Stimulated activated CD4-positive, alpha-beta T cell treated with anti-CD3 and anti-CD28 coated beads, Interleukin-2, amount 100 ng/mL, for 24 hours (primary cell): ENCODE data around the gene DIPK1B.

Experiments used
- DNase-seq, 2 donors: peaks; one replicate each; pipeline ENCODE4 v3.0.0-alpha.2; 2020

DIPK1B gene

DNA sequence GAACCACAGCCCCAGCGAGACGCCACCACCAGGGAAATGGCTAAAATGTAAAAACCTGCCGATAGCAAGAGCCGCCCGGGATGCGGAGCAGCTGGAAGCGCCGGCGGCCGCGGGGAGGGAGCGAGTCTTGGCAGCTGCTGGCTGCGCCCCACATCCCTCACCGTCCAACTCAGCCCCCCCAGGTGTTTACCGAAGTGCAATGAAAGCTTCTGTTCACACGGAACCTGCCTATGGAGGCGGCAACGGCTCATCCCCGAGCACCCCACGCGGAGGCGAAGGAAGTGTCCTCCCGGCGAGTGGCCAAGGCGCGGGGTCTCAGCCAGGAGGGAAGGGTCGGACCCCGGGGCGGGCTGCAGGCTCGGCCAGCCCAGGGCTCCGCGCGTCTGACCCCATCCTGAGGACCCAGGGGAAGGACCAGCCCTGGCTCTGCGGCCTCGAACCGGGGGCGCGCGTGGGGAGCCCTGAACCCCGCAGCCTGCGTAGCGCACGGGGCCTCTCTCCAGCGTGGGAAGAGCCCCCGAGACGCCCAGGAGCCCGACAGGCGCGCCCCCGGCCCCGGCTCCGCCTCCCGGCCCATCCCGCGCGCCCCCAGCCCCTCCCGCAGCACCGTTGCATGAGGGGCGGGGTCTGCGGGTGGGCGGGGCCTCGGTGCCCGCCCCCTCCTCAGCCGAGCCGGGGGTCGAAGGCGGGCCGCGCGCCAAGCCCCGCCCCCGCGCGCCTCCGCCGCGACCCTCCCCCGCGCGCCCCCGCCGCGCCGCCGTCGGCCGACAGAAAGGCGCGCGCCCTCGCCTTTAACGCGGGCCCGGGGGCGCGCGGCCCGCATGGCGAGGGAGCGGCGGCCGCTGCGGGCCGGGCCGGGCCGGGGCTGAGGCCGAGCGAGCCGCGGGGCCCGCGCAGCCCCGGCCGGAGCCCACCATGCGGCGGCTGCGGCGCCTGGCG, at the start of gene DIPK1B:
TSS of gene DIPK1B (plus strand) at position 822 of the 939 bp plus-strand sequence. CDS start at position 916, 94 bp downstream.
- DNase-seq = no peak

DNA sequence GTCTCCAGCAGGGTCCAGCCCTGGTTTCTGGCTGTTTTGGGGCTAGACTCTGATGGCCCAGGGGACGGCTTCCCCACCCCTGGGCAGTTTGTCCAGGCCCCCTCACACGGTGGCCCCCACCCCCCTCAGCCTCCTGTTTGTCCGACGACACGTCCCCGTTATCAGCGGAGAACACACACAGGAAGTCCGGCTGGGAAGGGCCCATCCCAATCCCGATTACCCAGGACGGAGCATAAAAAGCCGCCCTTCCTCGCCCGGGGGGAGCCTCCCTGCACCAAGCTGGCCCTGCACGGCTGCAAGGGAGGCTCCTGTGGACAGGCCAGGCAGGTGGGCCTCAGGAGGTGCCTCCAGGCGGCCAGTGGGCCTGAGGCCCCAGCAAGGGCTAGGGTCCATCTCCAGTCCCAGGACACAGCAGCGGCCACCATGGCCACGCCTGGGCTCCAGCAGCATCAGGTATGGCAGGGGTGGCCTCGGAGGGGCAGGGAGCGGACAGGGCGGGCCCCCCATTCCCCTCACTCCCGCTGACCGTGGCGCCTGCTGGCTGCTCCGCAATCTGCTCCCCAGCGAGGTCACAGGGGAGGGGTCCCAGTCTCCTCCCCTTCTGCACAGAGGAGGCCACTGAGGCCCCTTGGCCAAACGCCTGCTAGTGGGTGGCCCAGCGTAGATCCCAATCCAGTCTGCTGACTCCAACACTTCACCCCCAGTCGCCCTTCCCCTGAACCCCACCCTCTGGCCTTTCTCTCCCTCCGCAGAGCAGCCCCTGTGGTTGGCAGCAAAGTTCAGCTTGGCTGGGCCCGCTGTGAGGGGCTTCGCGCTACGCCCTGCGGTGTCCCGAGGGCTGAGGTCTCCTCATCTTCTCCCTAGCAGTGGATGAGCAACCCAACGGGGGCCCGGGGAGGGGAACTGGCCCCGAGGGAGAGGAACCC, 49.5 kb upstream of the DIPK1B start, which contains the start of gene EGFL7:
TSS of gene EGFL7 (plus strand) at position 261 of the 926 bp plus-strand sequence. CDS start 5,367 bp downstream, outside the sequence.
- DNase-seq = no peak

DNA sequence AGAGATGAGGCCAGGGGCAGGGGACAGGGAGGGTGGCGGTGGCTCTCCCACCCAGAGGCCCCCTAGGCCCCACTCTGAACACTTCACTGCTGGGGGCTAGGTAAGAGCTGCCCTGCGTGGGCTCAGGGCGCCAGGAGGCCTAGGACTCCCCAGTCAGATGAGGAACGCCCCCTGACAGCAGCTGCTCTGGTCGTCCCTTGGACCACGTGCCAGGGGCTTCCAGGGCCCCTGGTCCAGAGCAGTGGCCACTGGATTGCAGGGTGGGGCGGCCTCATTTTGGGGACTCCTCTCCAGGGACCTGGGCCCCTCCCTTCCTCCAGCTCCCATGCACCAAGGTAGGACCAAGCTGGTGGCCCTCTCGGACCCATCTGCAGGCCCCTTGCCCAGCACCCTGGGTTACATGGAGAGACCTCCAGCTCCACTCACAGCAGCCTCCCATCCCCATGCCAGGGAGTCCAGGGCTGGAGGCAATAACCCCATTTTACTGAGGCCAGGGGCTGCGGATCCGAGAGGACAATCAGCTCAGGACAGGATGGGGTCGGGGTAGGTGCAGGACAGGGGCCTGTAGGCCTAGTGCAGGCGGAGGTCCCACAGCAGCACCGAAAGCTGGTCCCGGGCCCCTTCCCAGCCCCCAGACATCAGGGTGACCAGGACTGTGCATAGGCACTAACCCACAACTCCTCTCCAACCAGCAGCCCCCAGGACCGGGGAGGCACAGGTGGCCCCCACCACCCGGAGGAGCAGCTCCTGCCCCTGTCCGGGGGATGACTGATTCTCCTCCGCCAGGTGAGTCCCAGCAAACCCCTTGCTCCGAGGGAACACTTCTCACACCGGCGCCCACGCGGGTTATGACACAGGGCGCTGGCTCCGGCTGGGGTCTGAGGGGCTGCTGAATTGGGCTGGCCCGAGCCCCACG, 48.1 kb upstream of the DIPK1B start:
- no peak for DNase-seq

DNA sequence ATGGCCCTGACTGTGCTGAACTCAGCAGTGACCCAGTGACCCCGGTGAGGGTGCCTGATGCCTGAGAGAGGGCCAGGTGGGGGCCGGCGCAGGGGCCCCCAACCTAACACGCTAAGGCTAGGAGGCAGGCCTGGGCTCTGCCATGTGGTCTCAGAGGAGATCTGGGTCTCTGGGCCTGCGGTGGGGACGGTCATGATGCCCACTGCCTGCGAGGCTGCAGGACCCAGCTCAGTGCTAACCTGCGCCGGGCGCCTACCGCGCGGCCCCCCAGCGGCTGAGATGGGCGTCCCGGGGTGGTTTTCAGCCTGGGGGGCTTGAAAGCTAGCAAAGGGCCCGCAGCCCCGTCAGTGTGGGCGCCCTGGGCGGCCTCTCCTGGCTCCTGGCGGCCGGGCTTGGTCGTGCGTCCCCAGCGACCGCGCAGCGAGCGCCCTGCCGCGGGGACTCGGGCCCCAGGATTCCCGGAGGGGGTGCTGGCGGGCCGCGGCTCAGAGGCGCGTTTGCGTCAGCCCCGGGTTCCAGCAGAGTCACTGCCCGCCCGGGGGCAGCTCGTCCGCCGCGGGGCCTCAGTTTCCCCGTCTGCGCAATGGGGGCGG, 47.2 kb upstream of the DIPK1B start:
- peak in 1 of 2 donors; percentile 54 for DNase-seq

DNA sequence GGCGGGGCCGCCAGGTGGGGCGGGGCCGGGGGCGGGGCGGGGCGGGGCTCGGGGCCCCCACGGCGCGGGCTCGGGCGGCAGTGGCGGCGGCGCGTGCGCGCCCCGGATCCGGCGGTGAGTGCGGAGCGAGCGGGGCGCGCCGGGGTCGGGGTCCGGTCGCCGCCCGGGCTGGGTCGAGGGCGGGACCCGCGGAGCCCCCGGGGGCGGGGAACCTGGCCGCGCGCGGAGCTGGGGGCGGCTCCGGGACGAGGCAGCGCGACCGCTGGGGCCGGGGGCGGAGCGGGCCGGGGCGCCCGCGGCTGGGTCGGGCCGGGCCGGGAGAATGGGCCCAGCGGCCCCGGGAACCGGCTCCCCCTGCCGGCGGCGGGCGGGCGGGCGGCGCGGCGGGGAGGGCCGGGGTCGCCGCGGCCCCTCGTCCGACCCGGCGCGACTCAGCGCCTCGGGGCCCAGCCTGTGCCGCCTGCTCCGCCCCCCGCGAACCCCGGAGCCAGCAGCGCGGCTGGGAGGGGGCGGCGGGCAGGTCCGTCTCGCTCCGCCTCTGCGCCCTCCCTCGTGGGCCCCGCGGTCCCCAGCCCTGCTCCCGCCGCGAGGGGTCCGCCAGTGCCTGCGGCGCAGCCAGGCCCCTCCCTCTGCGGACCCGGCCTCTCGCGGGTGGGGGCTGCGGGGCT, 46.5 kb upstream of the DIPK1B start:
- DNase-seq = peak in 1 of 2 donors; percentile 38

DNA sequence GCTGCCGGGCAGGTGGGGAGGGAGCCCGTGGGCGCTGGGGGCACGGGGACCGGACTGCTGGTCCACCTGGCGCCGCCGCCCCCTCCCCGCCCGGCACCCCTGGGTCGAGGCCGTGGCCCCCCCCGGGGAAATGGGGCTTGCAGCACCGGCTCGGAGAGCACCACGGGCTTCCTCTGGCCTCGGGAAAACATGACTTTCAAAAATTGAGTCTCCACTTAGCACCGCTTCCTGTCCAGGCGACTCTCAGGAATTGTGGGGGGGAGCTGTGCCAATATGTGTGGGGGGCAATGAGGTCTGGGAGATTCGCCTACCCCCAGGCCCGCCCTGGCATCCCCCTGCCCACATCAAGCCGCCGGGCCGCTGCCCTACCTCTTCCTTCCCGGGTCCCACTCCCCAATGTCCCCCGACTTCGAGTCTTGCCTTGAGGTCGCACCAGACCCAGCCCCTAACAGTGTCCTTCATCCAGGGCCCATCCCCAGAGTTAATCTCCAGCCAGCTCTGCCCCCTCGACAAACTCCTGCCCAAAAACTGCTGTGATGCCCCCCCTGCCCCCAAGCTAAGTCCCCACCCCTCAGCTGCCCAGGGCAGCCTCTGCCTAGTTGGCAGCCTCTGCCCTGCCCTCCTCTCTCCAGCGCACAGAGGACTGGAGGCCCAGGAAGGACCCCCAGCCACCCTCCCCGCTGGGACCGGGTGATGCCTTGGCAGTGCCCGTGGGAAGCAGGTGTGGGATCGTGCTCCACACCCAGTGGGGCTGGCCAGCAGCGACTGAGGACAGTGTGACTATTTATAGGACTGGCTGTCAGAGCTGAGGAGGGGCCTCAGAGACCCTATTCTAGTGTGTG, 45.8 kb upstream of the DIPK1B start:
- no peak for DNase-seq

DNA sequence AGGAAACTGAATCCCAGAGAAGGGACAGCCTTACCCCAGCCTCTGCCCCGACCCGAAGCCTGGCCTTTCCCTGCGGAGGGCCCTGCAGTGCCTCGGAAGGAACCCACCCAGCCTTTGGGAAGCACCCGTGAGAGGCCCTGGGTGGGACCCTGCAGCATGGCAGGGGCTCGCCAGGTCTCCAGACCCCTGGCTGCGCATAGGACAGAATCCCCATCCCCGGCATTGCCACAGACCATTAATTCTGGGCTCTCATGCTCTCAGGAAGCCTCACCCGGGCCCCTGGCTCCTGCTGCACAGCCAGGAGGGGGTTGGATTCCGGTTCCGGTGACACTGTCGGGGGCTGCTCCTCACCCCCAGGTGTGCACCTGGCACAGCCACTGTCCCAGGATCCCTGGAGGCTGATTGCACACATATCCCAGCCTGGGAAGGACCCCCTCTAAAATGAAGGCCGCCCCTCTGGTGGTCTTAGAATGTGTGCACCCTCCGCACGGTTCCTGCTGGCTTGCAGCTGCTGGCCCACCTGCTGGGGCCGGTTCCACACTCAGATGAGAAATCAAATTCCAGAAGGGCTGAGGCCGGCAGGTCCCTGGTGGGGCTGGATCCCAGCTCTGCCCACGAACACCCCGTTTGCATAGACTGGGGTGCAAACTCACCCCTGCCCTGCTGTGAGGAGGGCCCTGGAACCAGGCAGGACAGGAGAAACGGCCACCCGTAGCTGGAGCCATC, 45.0 kb upstream of the DIPK1B start:
- DNase-seq = no peak

DNA sequence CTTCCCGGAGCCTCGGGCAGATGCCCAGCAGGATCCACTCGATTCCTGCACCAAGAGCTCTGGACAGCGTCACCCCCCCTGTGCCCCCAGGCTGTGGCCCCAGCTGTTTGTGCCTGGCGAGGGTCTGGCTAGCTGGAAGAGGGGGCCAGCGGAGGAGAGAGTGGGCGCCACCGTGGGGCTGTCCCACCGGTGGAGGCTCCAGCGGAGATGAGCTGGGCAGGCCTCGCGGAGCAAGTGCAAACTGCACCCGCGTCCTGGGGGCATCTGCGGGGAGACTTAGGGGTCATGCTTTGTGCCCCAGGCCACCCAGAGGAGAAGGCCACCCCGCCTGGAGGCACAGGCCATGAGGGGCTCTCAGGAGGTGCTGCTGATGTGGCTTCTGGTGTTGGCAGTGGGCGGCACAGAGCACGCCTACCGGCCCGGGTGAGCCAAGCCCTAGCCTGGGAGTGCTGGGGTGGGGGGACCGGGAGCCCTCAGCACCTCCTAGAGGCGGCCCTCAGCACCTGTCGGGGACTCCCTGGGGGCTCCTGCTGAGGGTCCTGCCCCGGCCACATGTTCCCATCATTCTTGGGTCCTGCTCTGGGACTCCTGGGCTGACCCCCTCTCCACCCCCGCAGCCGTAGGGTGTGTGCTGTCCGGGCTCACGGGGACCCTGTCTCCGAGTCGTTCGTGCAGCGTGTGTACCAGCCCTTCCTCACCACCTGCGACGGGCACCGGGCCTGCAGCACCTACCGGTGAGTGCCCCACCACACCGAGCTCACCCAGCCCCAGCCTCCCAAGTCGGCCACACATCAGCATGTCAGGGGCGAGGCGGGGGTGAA, 44.2 kb upstream of the DIPK1B start:
- no peak for DNase-seq

DNA sequence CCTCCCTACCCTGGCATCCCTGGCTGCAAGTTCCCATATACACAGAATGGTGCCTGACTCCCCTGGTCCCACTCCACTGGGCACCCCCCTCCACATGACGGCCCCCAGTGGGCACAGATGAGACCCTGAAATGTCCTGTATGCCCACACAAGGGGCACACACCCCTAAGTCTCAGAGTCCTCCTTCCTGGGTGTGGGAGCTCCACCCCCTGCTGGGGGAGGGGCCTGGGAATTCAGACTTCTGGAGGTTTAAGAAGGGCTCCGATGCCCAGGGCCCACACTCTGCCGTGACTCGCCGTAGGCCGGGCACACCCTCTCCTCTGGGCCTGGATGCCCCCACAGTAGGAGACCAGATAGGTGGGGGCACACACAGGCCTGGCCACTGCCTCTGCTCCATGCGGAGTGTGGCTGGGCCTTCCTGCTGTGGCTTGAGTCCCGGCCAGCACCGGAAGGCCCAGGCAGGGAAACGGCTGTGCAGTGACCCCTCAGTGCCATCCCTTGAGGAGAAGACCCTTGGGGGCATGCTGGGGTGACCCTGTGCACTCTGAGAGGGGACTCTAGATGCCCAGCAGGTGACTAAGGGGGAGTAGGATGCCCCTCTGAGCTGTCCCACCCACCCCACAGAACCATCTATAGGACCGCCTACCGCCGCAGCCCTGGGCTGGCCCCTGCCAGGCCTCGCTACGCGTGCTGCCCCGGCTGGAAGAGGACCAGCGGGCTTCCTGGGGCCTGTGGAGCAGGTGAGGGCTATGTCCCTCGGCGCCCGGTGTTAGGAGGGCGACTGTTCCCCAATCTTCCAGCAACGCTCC, 43.2 kb upstream of the DIPK1B start:
- DNase-seq = peak in 1 of 2 donors; percentile 30

DNA sequence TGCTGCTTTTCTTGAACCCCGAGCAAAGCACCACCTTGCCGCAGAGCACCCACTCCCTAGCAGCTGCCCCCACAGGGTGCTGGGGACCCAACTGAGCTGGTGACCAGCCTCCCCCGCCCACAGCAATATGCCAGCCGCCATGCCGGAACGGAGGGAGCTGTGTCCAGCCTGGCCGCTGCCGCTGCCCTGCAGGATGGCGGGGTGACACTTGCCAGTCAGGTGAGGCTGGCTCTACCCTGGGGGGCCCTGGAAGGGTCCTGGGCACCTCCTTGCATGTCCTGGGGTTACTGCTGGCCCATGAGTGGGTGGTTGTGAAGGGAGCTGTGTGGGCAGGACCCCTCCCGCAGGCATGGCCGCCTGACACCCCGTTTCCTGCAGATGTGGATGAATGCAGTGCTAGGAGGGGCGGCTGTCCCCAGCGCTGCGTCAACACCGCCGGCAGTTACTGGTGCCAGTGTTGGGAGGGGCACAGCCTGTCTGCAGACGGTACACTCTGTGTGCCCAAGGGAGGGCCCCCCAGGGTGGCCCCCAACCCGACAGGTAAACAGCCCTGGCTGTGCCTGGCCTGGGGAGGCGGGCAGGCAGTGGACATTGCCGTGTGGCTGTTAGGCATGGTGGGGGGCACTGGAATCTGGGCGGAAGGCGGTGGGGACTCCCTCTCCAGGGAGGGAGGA, 42.4 kb upstream of the DIPK1B start:
- DNase-seq = no peak

DNA sequence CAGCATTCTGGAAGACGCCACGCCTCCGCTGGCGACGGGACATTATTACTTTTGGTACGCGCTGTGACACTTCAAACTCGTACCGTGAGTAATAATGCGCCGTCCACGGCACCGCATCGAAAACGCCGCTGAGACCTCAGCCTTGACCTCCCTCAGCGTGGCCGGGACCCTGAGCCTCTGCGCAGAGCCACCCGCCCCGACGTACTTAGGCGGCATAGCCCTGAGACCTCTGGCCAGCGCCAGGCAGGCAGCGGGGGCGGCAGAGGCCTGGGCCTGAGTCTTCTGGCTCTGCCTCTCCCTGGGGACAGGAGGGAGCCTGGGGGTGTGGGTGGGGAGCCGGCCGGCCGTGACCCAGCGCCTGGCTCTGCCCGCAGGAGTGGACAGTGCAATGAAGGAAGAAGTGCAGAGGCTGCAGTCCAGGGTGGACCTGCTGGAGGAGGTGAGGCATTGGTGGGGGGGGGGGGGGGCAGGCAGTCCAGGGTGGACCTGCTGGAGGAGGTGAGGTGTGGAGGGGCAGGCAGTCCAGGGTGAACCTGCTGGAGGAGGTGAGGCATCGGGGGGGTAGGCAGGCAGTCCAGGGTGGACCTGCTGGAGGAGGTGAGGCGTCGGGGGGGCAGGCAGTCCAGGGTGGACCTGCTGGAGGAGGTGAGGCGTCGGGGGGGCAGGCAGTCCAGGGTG, 41.7 kb upstream of the DIPK1B start:
- no peak for DNase-seq

DNA sequence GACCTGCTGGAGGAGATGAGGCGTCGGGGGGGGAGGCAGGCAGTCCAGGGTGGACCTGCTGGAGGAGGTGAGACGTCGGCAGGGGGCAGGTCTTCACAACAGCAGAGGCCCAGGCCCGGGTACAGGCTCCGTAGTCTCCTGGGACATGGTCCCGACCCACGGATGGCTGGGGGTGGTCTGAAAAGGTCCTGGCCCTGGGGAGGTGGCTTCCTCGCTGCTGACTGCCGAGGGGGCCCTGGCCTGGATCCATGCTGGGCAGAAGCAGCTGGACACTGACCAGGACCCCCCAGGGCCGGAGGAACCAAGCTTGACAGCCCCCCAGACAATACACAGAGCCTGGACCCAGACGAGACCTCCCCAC, 41.1 kb upstream of the DIPK1B start:
- no peak for DNase-seq

DNA sequence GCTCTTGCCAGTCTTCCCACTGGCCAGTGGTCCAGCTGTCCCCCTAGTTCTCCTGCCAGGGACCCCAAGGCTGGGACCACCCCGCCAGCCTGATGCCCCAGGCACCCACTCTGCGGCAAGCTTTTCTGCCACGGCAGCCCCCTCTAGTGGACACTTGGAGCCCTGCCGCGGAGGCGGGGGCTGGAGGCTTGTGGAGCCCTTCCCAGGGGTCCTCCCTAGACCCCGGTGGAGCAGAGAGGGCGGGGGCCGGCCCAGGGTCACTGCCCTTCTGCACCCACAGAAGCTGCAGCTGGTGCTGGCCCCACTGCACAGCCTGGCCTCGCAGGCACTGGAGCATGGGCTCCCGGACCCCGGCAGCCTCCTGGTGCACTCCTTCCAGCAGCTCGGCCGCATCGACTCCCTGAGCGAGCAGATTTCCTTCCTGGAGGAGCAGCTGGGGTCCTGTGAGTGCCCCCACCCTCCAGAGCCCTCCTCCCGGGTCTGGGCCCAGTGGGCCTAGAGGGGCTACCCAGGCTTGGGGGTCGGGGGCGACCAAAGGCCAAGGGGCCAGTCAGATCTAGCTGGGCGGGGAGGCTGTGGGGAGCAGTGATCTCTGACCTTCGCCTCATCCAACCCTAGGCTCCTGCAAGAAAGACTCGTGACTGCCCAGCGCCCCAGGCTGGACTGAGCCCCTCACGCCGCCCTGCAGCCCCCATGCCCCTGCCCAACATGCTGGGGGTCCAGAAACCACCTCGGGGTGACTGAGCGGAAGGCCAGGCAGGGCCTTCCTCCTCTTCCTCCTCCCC, 40.5 kb upstream of the DIPK1B start:
- peak; percentile 56 to 63 for DNase-seq

DNA sequence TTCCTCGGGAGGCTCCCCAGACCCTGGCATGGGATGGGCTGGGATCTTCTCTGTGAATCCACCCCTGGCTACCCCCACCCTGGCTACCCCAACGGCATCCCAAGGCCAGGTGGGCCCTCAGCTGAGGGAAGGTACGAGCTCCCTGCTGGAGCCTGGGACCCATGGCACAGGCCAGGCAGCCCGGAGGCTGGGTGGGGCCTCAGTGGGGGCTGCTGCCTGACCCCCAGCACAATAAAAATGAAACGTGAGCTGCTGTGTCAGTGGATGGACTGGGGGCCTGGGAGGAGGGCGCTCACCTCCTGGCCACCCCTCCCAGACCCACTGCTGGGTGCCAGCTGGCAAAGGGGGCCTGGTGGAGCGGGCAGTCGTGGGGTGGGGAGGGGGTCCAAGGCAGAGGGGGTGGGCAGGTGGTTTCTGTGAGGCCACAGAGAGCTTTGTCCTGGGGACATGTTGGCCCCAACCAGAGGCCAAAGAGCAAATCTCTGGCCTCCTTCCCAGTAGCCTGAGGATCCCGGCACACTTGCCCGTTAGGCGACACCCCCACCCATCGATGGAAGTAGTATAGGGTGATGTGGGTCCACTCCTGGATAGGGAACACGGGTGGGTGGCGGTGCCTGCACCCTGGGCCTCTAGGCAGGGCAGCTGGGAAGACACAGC, 39.8 kb upstream of the DIPK1B start:
- DNase-seq = no peak
